NCI-H82 treated with DMSO at 0.1 percent for 48 hours (cell line): Measurements from ENCODE around the gene DMRTA2.
"Not testable (repeated sequence)": the region's sequence is repeated elsewhere in the genome, so short reads cannot be mapped to it uniquely, and the experiment has no call there.

Experiments
- DNase-seq: peaks from one replicate; lab custom pipeline; 2025; ENCODE audit not compliant: unreplicated experiment; lab: John Stamatoyannopoulos, UW

Gene DMRTA2

GRCh38 chr1:50393522-50394120 lies 29.6 kb downstream of the DMRTA2 start:
- DNase-seq, result no peak

DNA sequence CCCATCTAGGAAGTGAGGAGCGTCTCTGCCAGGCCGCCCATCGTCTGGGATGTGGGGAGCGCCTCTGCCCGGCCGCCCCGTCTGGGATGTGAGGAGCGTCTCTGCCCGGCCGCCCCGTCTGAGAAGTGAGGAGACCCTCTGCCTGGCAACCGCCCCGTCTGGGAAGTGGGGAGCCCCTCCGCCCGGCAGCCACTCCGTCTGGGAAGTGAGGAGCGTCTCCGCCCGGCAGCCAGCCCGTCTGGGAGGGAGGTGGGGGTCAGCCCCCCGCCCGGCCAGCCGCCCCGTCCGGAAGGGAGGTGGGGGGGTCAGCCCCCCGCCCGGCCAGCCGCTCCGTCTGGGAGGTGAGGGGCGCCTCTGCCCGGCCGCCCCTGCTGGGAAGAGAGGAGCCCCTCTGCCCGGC lies 41.7 kb downstream of the DMRTA2 start:
- DNase-seq, result not testable (repeated sequence)

DNA sequence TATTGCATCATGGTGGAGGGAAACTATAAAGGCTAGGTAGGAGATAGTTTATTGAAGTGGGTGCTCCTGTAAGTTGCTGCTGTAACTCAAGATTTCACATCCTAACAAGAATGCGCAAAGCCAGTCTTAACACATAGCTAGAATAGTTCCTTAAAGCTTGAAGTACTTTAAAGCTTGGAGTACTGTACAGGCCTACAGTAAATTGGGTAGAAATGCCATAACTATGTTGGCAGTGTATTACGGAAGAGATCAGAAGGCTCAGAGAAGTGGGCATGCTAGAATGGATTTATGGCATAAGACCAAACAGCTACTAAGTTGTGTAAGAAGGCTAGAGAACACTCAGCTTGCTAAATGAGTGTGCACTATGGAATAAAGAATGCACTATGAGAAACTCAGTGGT lies 44.5 kb downstream of the DMRTA2 start:
- DNase-seq, result no peak

- no peak for DNase-seq
Measured at GRCh38 chr1:50373532-50373931, 49.7 kb downstream of the DMRTA2 start.

GRCh38 chr1:50371749-50372148 lies 51.5 kb downstream of the DMRTA2 start:
- no peak for DNase-seq

DNA sequence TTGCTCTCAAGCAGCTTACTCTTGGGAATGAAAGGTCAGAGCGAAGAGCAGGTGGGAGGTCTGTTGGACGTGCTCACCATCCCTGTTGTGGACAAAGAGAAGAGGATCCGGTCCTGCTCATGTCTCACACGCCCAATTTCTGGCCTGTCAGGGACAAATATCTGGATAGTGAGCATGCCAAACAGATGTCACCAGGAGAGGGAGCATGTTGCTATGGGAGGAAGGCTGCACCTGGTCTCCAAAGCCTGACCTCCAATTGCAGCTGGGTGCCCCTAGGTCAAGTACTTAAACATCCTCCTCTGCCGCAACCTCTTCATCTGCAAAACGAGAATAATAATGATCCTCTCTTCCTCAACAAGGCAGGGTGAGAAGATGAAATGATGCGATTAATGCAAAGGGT lies 53.4 kb downstream of the DMRTA2 start:
- DNase-seq, result no peak

GRCh38 chr1:50369008-50369634 lies 54.1 kb downstream of the DMRTA2 start:
- DNase-seq, result no peak

DNA sequence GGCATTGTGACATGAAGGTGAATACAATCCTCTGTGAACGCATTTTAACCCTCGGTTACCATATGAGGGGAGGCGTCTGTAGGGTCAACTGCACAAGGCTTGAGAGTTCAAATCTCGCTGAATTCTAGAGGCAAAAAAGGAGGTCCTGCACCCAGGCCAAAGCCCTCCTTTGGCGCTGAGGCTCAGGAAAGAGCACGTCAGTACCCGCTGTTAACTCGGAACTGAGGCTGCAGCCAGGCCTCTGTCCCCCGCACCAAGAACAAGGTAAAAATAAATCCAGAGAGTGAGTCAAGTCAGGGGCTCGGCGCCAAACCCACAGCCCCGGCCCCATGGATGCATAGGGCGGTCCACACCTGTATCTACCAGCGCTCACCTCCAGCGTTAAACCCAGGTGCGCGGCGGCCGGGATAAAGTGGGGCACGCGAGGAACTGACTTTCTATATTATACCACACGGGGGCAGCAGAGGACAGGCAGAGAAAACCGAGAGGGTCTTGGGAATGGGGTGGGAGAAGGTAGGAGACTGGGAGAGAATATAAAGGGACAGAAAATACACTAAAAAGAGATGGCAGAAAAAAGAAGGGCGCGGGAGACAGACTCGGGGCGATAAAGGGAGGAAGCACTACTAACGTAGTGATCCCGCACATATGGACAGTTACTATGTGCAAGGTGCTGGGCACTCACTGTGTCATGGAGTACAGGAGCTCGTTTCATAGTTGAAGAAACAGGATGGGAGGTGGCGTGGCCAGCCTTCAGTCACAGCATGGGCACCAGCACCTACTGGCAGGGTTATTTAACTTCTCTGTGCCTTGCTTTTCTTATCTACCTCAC lies 54.9 kb downstream of the DMRTA2 start:
- no peak for DNase-seq
